Stimulated activated CD4-positive, alpha-beta T cell treated with anti-CD3 and anti-CD28 coated beads, Interleukin-1b, Interleukin-23, amount 100 ng/mL, for 24 hours (primary cell): ENCODE data around the gene DNHD1.

Source experiments
- DNase-seq, 4 experiments: peaks; one replicate each; pipeline ENCODE4 v3.0.0-alpha.2; 2020; ENCODE audit warnings: low read depth in 4 of 4, low spot score in 1 of 4

DNHD1 gene

DNA sequence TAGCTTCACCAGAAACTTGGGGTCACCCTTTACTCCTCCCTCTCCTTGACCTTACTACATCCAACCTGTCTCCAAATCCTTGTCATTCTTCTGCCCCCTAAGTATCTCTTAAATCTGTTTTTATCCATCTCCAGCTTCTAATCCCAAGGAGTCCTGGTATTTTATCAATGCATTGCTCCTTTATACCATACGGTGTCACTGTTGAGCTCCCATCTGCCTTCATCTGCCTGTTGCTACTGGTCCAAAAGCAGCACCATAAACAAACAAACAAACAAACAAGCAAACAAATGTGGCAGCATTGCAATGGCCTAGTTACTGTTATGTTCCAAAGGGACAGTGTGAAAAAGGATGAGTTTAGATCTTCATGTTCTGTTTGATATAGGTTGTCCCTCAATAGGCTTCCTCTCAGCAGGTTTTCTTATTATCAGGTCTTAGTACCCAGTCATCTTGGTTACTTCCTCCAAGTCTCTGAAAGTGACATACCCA is 34.2 kb downstream of the DNHD1 start:
- no peak for DNase-seq

DNA sequence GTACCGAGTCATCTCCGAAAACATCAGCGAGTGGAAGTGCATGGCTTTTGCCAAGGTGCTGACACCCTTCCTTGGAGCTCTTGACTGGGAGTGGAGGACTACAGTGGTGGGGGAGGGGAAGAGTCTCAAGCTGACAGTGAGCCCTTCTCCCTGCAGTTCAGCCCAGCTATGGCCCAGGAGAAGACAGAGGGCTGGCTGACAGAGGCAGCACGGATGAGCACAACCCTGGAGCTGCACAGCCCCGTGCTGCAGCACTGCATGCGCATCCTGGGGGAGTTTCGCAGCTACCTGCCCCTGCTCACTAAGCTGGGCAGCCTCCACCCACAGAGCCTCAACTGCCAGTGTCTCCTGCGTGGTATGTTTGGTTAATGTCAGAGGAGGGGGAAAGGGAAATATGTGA is 41.4 kb downstream of the DNHD1 start:
- no peak for DNase-seq

DNA sequence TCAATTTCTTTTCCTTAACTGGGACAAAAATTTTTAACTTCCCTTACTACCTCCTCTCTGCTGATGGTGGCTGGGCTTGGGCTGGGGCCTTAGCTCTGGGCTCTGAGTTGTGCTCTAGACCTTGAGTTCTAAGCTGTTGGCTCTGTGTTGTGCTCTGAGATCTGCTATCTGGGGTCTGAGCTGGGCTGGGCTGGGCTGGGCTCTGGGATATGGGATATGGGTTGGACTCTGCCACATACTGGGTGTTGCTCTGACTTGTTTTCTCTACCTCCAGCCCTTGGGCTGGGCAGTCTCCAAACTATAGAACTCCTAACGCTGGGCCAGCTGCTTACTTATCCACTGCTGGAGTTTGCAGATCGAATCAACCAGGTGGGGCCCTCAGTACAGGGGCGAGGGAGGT is 41.9 kb downstream of the DNHD1 start:
- DNase-seq: no peak

DNA sequence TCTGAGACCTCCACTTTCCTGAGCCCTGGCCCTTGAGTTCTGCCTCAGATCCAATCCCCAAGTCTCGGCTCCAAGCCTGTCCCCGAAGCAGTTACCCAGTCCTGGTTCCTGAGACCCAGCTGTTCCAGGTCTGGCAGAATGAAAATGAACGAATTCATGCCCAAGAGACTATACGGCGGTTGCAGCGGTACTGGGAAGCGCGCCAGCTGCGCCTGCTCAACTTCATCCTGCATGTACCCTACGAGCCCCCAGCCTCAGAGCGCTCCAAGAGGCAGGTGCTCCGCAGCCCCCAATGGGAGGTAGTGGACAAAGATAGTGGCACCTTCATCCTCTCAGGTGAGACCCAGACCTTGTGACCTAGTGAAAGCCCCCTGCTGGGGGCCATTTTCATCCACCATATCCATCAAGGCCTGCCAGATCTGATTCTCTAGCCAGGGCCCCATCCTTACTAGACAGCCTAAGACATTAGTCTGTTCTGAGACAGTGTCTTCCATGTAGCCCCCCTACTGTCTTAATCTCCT is 42.7 kb downstream of the DNHD1 start:
- DNase-seq: no peak

DNA sequence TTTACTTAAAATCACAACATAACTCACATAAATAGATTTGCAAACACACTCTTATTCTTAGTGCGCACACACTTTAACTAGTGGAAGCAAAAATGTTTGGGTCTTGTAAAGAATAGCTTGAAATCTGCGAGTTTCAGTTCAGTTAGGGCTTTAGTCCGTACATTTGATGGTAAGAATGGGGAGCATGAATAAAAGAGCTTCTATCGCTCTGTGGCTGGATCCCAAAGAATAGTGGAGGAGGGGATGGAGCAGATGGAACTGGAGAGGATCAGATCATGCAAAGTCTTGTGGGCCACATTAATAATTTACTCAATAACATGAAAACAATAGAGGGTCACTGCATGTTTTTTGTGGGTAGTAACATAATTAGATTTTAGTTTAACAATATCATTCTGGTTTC is 44.3 kb downstream of the DNHD1 start:
- no peak for DNase-seq

DNA sequence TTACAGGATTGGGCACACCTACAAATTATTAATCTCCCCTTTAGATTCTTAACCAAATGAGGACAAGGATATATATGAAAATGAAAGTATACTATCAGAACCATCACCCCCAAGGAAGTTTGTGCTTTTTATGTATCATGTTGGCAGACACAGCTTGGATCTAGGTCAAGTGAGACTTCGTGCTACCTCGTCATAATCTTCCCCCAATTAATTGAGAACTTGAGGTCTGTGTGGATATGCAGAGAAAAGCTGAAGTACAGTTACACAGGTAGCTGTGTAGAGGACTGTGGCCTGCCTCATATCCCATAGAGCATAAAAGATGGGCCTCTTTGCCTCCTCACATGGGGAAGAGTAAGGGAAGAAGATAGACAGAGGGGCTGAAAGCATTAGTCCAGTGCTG is 45.6 kb downstream of the DNHD1 start:
- DNase-seq: no peak

DNA sequence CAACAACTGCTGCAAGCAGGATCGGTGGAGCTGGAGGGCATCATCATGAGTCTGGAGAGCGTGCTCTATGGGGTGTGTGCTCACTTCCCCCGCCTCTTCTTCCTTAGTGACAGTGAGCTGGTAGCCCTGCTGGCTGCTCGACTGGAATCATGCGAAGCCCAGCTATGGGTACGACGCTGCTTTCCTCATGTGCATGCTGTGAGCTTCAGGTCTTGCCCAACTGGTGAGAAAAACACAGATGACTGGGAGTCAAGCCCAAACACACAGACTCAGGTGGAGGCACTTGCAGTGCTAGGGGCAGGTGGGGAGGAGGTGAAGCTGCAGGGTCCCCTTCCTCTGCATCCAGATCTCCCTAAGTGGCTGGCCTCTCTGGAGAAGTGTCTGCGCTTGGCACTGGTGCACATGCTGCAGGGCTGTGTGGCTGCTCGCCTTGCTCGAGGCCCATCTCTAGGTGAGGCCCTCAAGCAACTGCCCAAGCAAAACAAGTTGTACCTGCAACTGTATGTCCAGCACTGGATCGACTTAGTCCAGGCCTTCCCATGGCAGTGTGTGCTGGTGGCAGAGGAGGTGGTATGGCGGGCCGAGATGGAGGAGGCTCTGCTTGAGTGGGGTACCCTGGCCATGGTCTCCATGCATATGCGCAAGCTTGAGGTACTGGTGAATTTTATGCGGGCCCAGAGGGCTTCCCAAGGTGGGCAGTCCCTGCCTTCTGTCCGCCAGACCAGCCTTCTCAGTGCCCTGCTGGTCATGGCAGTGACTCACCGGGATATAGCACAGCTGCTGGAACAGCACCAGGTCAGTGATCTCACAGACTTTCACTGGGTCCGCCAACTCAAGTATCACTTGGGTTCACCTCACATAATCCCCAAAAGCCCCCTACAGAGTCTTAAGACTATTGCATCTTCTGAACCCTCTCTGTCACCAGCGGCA is 48.1 kb downstream of the DNHD1 start:
- no peak for DNase-seq

DNA sequence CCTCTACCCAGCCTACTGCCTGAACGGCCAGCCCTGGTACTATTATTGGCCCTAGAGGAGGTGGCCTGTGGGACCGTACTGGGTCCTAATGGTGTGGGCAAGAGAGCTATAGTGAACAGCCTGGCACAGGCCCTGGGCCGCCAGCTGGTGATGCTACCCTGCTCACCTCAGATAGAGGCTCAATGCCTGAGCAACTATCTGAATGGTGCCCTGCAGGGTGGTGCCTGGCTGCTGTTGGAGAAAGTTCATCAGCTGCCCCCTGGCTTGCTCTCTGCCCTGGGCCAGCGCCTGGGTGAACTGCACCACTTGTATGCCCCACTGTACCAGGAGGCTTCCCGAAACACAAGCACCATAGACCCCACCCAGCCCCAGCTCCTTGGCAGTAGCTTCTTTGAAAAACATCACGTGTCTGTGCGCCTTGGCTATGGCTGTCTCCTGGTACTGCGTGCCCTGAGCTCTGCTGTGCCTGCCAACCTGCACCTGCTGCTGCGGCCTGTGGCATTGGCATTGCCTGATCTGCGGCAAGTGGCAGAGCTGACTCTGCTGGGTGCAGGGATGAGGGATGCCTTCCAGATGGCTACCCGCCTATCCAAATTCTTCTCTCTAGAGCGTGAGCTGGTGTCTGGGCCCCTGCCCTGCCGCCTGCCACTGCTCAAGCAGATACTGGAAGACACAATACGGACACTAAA is 49.0 kb downstream of the DNHD1 start:
- DNase-seq: no peak

DNA sequence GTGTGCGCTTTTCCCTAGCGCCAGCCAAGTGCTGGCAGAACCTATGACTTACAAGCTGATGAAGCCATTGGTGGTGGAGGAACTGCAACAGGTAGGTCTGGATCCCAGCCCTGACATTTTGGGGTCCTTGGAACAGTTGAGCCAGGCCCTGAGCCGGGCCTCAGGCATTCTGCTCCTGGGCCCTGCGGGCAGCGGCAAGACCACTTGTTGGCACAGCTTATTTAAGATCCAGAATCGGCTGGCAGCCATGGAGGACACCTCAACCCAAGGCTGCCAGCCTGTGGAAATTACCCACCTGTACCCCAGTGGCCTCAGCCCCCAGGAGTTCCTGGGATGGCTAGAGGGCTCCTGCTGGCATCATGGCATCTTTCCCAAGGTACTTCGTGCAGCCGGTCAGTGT is 49.7 kb downstream of the DNHD1 start:
- no peak for DNase-seq

DNA sequence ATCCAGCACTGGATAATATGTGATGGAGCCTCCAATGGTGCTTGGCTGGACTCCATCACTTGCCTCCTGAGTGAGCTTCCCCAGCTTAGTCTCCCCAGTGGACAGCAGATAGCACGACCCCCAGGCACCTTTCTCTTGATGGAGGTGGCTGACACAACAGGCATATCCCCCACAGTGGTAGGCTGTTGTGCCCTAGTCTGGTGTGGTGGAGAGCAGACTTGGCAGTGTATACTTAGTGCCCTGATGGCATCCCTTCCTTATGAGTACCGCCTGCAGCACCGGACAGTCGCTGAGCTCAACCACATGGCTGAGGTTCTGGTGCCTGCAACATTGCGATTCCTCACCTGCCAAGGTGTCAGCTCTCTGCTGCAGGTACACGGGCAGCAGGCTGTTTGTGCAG is 50.1 kb downstream of the DNHD1 start:
- DNase-seq: no peak

DNA sequence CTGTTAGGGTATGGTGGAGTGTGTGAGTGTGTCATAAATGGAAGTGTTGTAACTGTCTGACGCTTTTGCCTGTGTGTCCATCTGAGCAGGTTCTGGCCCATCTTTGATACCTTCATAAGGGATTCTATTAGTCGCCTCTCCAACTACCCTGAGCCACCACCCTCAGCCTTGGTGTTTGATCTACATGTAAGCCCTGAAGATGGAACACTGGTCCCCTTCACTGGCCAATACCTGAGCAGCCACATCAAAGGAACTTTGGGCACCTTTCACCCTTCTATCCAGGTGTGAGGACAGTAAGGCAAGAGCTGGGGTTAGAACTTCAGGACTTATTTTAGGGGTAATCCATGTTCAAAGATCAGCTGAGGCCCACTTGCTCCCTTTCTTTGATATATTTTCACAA is 51.0 kb downstream of the DNHD1 start:
- no peak for DNase-seq

DNA sequence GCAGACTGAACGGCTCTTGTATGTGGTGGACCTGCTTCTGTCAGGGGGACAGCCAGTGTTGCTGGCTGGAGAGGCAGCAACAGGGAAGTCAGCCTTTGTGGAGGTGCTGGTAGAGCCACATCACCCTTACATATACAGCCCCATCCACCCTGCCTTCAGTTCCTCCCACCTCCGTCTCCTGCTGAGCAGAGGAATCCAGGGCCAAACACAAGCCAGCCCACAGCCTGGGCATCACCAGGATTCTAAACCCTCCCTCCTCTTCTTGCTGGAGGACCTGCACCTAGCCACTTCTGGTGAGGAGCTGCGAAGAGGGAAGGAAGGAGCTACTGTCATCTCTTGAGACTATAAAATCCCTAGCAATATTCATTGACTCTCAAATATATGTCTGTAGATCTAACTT is 51.6 kb downstream of the DNHD1 start:
- no peak for DNase-seq

DNA sequence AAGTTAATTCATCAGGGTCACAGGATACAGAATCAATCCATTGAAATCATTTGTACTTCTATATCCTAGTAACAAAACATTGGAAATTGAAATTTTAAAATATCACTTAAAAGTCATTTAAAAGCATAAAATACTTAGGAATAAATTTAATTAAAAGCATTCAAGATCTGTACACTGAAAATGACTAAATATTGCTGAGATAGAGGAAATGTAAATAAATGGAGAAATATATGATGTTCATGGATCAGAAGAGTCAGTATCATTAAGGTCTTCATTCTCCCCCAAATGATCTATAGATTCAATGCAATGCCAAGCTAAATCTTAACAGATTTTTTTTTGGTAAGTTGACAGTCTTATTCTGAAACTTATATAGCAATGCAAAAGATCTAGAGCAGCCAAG is 56.6 kb downstream of the DNHD1 start:
- no peak for DNase-seq

DNA sequence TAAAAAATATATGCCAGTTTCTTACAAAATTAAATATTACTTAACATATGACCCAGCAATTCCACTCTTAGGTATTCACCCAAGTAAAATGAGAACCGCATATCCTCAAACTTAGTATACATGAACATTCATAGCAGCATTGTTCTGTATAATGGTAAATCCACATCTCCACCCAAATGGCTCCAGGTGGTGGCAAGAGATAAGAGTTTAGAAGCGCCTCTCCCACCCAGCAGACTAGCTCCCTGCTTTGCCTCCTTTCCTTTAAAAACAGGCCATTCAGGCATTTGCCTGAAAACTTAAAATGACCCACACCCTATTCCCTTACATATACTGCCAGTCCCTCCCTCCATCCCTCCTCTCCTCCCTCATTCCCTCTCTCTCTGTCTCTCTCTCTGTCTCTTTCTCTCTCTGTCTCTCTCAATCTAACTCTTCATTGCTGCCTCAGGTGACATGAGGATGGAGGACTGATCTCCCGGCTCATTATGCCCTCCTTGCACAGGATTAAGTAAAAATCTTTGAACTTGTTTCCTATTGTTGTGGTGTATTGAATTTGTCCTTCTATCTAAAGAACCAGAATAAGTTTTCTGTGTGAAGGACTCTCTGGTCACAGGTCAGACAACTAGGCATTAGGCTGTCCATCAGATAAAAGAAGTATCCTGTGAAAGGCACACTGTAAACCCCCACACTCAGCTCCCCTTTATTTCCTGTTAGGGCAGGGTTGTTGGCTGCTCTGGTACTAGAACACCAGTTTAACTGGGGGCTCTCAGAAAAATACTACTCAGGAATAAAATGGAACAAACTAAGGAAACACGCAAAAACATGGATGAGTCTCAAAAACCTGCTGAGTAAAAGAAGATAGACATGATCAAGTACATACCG is 58.0 kb downstream of the DNHD1 start:
- DNase-seq: no peak

DNA sequence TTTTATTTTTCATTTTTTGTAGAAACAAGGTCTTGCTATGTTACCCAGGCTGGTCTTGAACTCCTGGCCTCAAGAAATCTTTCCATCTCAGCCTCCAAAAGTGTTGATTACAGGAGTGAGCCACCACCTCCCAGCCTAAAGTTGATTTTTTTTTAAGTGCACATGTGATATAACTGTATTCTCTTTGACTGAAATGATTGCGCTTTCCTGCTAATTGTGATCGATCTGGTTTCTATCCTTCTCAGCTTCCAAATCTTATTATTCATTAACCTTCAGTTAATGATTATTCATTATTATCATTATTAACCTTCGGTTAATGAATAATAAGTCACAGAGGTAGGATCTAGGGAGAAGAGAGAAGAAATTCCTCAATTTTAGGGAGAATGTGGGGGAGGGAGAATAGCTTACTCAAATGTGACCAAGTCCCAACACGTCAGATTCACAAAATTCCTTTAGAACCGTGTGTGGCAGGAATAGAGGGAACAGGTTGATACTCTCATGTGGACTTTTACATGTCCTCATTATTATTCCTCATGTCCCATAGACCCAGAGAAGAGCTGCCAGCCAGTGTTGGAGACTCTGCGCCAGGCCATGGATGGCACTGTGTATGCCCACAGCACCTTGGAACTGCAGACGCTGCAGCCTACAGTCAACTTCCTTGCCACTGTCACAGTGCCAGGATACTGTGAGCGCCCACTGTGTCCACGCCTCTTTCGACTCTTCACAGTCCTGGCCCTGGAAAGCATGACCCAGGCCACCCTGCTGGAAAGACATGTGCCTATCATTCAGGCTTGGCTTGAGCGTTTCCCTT is 59.3 kb downstream of the DNHD1 start:
- no peak for DNase-seq

DNA sequence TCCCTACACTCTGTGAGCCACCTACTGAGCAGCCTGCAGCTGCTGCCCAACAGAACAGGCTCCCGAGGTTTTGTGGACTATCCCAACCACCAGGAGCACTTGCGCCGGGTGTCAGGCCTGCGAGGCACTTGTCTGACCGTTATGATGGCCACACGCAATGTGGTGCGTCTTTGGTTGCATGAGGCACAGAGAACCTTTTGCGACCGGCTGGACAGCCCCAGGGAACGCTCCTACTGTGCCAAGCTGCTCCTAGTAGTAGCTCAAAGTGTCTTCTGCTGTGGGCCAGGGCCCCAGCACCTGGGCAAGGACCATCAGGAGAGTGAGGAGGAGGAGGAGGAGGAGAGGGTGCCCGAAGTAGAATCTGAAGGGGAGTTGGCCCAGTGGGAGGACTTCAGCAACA is 60.0 kb downstream of the DNHD1 start:
- no peak for DNase-seq

DNA sequence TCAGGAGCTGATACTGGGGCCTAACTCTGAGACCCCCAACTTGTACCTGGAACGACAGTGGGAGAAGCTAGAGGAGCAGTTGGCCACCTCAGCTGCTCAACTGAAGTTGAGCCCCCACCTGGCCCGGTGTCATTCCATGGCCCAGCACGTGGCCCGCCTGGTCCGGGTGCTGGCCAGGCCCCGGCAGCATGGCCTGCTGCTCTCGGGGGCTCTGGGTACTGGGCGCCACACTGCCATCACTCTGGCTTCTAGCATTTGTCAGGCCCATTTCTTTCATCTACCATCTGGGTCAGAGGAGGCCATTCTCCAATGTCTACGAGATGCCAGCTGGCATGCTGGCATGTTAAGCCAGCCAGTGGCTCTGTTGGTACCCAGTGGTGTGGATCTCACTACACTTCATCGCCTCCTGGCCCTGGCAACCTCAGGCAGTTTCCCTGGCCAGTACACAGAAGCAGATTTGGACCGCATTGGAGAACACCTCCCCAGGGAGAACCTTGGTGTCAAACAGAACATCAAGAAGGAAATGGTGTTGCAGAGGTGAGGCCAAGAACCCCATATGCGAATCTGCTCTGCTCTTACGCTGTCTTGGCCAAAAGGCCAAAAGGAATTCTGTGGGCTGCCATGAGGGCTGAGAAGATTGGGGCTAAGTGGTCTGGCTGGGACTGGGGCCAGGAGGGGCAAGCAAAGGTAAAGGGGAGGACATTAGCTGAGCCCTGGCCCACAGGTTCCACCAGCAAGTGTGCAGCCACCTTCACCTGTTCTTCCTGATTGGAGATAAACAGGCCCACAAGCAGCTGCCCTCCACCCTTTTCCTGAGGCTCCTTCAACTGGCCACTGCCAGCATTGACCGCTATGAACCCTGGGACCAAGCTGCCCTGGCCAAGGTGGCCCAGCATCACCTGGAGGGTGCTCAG is 60.9 kb downstream of the DNHD1 start:
- DNase-seq: no peak

DNA sequence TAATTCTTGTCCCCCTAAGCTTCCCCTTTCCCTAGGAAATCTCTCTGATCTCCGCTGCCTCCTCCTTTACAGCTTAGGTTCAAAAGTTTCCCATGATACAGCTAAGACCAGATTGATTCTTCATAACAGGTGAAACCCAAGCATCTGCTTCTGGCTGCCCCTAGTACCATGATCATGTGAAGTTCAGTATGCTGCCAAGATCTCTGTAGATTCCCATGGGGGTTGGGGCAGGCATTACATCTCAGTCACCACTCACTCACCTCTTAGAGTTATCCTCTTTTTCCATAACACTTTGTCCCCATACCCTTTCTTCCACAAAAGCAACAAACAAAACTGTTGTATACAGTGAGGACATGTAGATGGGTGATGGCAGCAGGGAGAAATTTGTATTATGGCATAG is 62.3 kb downstream of the DNHD1 start:
- DNase-seq: no peak

DNA sequence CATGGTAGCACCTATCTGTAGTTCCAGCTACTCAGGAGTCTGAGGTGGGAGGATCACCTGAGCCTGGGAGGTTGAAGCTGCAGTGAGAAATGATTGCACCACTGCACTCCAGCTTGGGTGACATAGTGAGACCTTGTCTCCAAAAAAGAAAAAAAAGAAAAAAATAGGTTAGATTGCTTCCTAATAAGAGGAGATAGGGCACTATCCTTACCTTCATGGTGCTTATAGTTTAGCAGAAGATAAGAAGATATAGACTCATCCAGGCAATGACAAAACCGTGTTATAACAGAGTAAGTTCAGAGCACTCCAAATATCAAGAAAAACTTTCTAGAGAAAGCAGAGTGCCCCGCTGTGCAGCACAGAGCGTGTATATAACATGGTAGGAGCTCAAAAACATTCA is 64.2 kb downstream of the DNHD1 start:
- no peak for DNase-seq
